Measurements from ENCODE around the gene ENSA. TPM values are rescaled to one million over a fixed set of nuclear protein-coding genes. Genes with fewer than 3 reads are reported as not detected.
"Not testable (repeated sequence)": the region's sequence is repeated elsewhere in the genome, so short reads cannot be mapped to it uniquely, and the experiment has no call there.

The ENSA gene
- total RNA-seq, 1 experiment from 2014 or later, result 212 TPM

DNA sequence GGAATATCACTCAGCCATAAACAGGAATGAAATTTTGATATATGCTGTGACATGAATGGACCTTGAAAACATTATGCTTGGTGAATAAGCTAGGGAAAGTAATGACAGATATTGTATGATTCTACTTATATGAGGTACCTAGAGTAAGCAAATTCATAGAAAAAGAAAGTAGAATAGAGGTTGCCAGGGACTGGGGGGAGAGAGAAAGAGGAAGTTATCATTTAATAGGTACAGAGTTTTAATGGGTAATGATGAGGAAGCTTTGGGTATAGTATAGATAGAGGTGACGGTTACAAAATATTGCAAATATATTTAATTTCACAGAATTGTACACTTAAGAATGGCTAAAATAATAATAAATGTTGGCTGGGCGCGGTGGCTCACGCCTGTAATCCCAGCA is 31.2 kb upstream of the ENSA start:
- WGBS (ENCODE audit: extremely low coverage, insufficient read length, low lambda C conversion rate), result no CpG with 5 or more reads among the region's 4 CpGs
- H3K27me3 Mint-ChIP-seq (ENCODE audit: low read depth), result no peaks in the 10 kb centered on the region

GRCh38 chr1:150657064-150657463 is 27.7 kb upstream of the ENSA start:
- H3K79me2 ChIP-seq (ENCODE audit: insufficient read depth, low read length); H3K27me3 ChIP-seq (ENCODE audit: insufficient read depth, low read length); H2BK120ac ChIP-seq (ENCODE audit: low read depth, low read length, poor library complexity, severe bottlenecking); H3K27me3 Mint-ChIP-seq (ENCODE audit: low read depth); H3K9me3 Mint-ChIP-seq; H3K79me1 ChIP-seq (ENCODE audit: insufficient read depth, low read depth, low read length, poor library complexity, severe bottlenecking); H3K4me3 Mint-ChIP-seq; H4K5ac ChIP-seq (ENCODE audit: insufficient read length, low read depth, low read length); H2BK5ac ChIP-seq (ENCODE audit: insufficient read length, low read length); H3K18ac ChIP-seq (ENCODE audit: insufficient read length, low read depth, low read length); H3K23ac ChIP-seq (ENCODE audit: insufficient read length, low read depth, low read length); H2AFZ ChIP-seq (ENCODE audit: low read length); H2AK5ac ChIP-seq (ENCODE audit: insufficient read length, low read length); H3K4me2 ChIP-seq (ENCODE audit: insufficient read depth, insufficient read length, low read length); H3K9me3 ChIP-seq (ENCODE audit: control insufficient read depth, low read depth, low read length); H2BK12ac ChIP-seq (ENCODE audit: insufficient read length, low read depth, low read length); H3K27ac Mint-ChIP-seq; H4K91ac ChIP-seq (ENCODE audit: insufficient read length, low read depth, low read length); DNase-seq; H3T11ph ChIP-seq (ENCODE audit: low read length); H3K56ac ChIP-seq (ENCODE audit: insufficient read length, low read depth, low read length); H3K4me1 Mint-ChIP-seq; H4K20me1 ChIP-seq (ENCODE audit: control insufficient read depth, insufficient read depth, insufficient read length); H3K23me2 ChIP-seq (ENCODE audit: insufficient read length, low read depth, low read length, poor library complexity, severe bottlenecking); H2BK20ac ChIP-seq (ENCODE audit: low read depth, low read length, poor library complexity, severe bottlenecking); H2BK15ac ChIP-seq (ENCODE audit: low read depth, low read length); H3K27ac ChIP-seq (ENCODE audit: insufficient read length, low read depth, low read length); H4K8ac ChIP-seq (replicated peaks; ENCODE audit: insufficient read length, low read depth, low read length); H3K4ac ChIP-seq (ENCODE audit: low read depth, low read length); H3K4me1 ChIP-seq (ENCODE audit: insufficient read depth, low read length); H3K9ac ChIP-seq (ENCODE audit: extremely low read depth, insufficient read length, low read length); H3K14ac ChIP-seq (ENCODE audit: insufficient read depth, low read length): not testable (repeated sequence)
- WGBS (ENCODE audit: extremely low coverage, insufficient read length, low lambda C conversion rate), result no CpG with 5 or more reads among the region's 4 CpGs
- peaks cover 36 to 54% (median 52%) of the 10 kb centered on the region in 3 experiments for H3K36me3 Mint-ChIP-seq (ENCODE audit: insufficient read depth in 1 of 3, low read depth in 3 of 3)

More for the DNA sequence above, 31.2 kb upstream of the ENSA start:
- Histone ChIP-seq H3T11ph (ENCODE audit: low read length) (no peak overlapping the region), H3K9me3 (ENCODE audit: control insufficient read depth, low read depth, low read length) (no peaks in the 10 kb centered on the region), H3K23ac (ENCODE audit: insufficient read length, low read depth, low read length) (no peak overlapping the region), H2BK20ac (ENCODE audit: low read depth, low read length, poor library complexity, severe bottlenecking) (no peak overlapping the region), H2BK15ac (ENCODE audit: low read depth, low read length) (no peak overlapping the region), H3K23me2 (ENCODE audit: insufficient read length, low read depth, low read length, poor library complexity, severe bottlenecking) (no peaks in the 10 kb centered on the region), H3K14ac (ENCODE audit: insufficient read depth, low read length) (no peak overlapping the region), H3K56ac (ENCODE audit: insufficient read length, low read depth, low read length) (no peak overlapping the region), H3K79me2 (ENCODE audit: insufficient read depth, low read length) (no peaks in the 10 kb centered on the region), H4K5ac (ENCODE audit: insufficient read length, low read depth, low read length) (no peak overlapping the region), H3K27ac (ENCODE audit: insufficient read length, low read depth, low read length) (no peak overlapping the region), H4K91ac (ENCODE audit: insufficient read length, low read depth, low read length) (no peak overlapping the region), H2AK5ac (ENCODE audit: insufficient read length, low read length) (no peak overlapping the region), H3K4me1 (ENCODE audit: insufficient read depth, low read length) (no peaks in the 10 kb centered on the region), H4K20me1 (ENCODE audit: control insufficient read depth, insufficient read depth, insufficient read length) (no peaks in the 10 kb centered on the region), H3K18ac (ENCODE audit: insufficient read length, low read depth, low read length) (no peak overlapping the region), H2AFZ (ENCODE audit: low read length) (no peak overlapping the region), H3K79me1 (ENCODE audit: insufficient read depth, low read depth, low read length, poor library complexity, severe bottlenecking) (no peaks in the 10 kb centered on the region), H2BK120ac (ENCODE audit: low read depth, low read length, poor library complexity, severe bottlenecking) (no peak overlapping the region), H2BK5ac (ENCODE audit: insufficient read length, low read length) (no peak overlapping the region), H4K8ac (replicated peaks; ENCODE audit: insufficient read length, low read depth, low read length) (no peak overlapping the region), H3K9ac (ENCODE audit: extremely low read depth, insufficient read length, low read length) (no peak overlapping the region), H3K4ac (ENCODE audit: low read depth, low read length) (no peak overlapping the region), H2BK12ac (ENCODE audit: insufficient read length, low read depth, low read length) (no peak overlapping the region), H3K27me3 (ENCODE audit: insufficient read depth, low read length) (no peaks in the 10 kb centered on the region), H3K4me2 (ENCODE audit: insufficient read depth, insufficient read length, low read length) (no peak overlapping the region)
- H3K36me3 Mint-ChIP-seq (ENCODE audit: insufficient read depth in 1 of 3, low read depth in 3 of 3), result peaks cover 40 to 54% (median 51%) of the 10 kb centered on the region in 3 experiments
- TF ChIP-seq, protein P1, sequence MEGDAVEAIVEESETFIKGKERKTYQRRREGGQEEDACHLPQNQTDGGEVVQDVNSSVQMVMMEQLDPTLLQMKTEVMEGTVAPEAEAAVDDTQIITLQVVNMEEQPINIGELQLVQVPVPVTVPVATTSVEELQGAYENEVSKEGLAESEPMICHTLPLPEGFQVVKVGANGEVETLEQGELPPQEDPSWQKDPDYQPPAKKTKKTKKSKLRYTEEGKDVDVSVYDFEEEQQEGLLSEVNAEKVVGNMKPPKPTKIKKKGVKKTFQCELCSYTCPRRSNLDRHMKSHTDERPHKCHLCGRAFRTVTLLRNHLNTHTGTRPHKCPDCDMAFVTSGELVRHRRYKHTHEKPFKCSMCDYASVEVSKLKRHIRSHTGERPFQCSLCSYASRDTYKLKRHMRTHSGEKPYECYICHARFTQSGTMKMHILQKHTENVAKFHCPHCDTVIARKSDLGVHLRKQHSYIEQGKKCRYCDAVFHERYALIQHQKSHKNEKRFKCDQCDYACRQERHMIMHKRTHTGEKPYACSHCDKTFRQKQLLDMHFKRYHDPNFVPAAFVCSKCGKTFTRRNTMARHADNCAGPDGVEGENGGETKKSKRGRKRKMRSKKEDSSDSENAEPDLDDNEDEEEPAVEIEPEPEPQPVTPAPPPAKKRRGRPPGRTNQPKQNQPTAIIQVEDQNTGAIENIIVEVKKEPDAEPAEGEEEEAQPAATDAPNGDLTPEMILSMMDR (conservative IDR thresholded peaks at IDR 0.05), result no peak
- no peak overlapping the region for H3K27ac Mint-ChIP-seq
- no peaks in the 10 kb centered on the region for H3K4me1 Mint-ChIP-seq
- H3K9me3 Mint-ChIP-seq, result peaks cover 0 to 5% of the 10 kb centered on the region in 2 experiments; a peak in 2 of 5 replicates
- no peak for DNase-seq
- H3K4me3 Mint-ChIP-seq, result no peak overlapping the region
